ENCODE measurements around the gene MAPKBP1. TPM values are rescaled to one million over a fixed set of nuclear protein-coding genes. Genes with fewer than 3 reads are reported as not detected.

MAPKBP1 gene
- total and polyA plus RNA-seq, 2 of the 4 experiments (the other 2 are of a cell fraction) = 12.5 to 15.3 TPM

DNA sequence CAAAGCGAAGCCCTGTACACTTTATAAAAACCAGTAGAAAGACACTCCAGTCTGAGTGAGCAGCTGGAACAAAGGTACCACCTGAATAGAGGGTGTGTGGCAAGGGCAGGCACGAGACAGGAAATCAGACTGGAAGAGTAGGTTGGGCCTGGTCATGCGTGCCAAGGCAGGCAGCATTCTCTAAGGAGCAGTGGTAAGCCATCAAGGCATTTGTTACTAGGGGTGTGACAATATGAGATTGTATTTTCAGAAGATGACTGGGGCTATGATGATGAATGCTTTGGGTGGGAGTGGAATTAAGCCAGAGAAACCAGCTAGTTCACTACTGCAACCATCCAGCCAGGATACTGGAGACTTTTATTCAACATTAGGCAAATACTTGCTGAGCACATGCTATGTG is 58.6 kb downstream of the MAPKBP1 start:
- no peak for DNase-seq

More for the DNA sequence above, 58.6 kb downstream of the MAPKBP1 start:
- in situ Hi-C loops (cut with MboI; ENCODE audit: low sequenced_read_pairs) (no loop called here), dilution Hi-C loops (cut with HindIII; ENCODE audit: low sequenced_read_pairs, unreplicated experiment) (no loop called here), intact Hi-C loops (cut with micrococcal nuclease) (no loop called here)
- Histone ChIP-seq H3K36me3 (ENCODE audit: control insufficient read depth, insufficient read depth, low read length) (peaks cover 3% of the 10 kb centered on the region), H3K9me3 (ENCODE audit: control insufficient read depth, insufficient read depth, low read length) (no peaks in the 10 kb centered on the region), H2BK15ac (ENCODE audit: low read depth, low read length) (no peak overlapping the region), H2AK9ac (replicated peaks; ENCODE audit: low read depth, low read length, poor library complexity) (no peak overlapping the region), H3K4me1 (ENCODE audit: control insufficient read depth, insufficient read depth, low read length) (no peaks in the 10 kb centered on the region), H3K9ac (ENCODE audit: low read depth, low read length) (no peak overlapping the region), H3K27me3 (ENCODE audit: control insufficient read depth, insufficient read depth, low read length) (no peaks in the 10 kb centered on the region), H4K20me1 (ENCODE audit: insufficient read depth, low read length) (peaks cover 10% of the 10 kb centered on the region), H4K91ac (ENCODE audit: insufficient read depth, low read depth, low read length) (no peak overlapping the region), H3K14ac (replicated peaks; ENCODE audit: low read depth, low read length) (no peak overlapping the region), H4K8ac (ENCODE audit: low read depth in 2 of 2, low read length in 2 of 2) (no peak overlapping the region), H3K56ac (ENCODE audit: extremely low read depth, insufficient read depth, low read length) (no peak overlapping the region), H2BK5ac (ENCODE audit: low read depth, low read length, poor library complexity, severe bottlenecking) (no peak overlapping the region), H2BK20ac (ENCODE audit: low read depth, low read length) (no peak overlapping the region), H3K79me1 (ENCODE audit: low read depth in 1 of 2, low read length in 2 of 2) (peaks cover 17 to 33% of the 10 kb centered on the region in 2 experiments), H3K4me3 (ENCODE audit: insufficient read depth, low read depth, low read length) (no peak overlapping the region), H2AFZ (replicated peaks; ENCODE audit: low read length, poor library complexity) (no peak overlapping the region), H3K9me1 (ENCODE audit: insufficient read depth, low read length) (peaks cover 11% of the 10 kb centered on the region; the same call in 1 of the 2 replicates), H3K4me2 (ENCODE audit: low read depth, low read length) (no peak overlapping the region), H2AK5ac (ENCODE audit: low read depth, low read length) (no peak overlapping the region), H4K5ac (ENCODE audit: low read depth, low read length) (no peak overlapping the region), H3K27ac (ENCODE audit: insufficient read depth, low read length) (no peak overlapping the region), H3K18ac (ENCODE audit: low read depth, low read length) (no peak overlapping the region), H3K23ac (ENCODE audit: low read depth, low read length) (no peak overlapping the region), H3K4ac (ENCODE audit: low read depth, low read length) (no peak overlapping the region), H2BK120ac (ENCODE audit: low read depth, low read length) (no peak overlapping the region)
- BruUV-seq (replicated peaks) = no TSS peak
- 83% methylated on average over 1 of the region's 3 CpGs; no CpG with 5 or more reads in 1 of the 2 experiments for WGBS, 2 experiments (ENCODE audit: extremely low coverage in 2 of 2, insufficient read length in 1 of 2)
- POLR2A ChIA-PET (ENCODE audit: unreplicated experiment) = no interaction called here
- ATAC-seq (ENCODE audit: low read depth) = no peak
- TF ChIP-seq NFE2L2 (IDR thresholded peaks at IDR 0.05; ENCODE audit: low read depth, low read length) (no peak), RFX5 (IDR thresholded peaks at IDR 0.05; ENCODE audit: low read depth, low read length) (no peak), BHLHE40 (IDR thresholded peaks at IDR 0.05; ENCODE audit: low read depth, low read length) (no peak), MAFK (IDR thresholded peaks at IDR 0.05; ENCODE audit: low read depth, low read length) (no peak), CEBPB (IDR thresholded peaks at IDR 0.05; ENCODE audit: low read depth, low read length) (no peak), MXI1 (IDR thresholded peaks at IDR 0.05; ENCODE audit: borderline replicate concordance, low read depth, low read length) (no peak), SMC3 (IDR thresholded peaks at IDR 0.05; ENCODE audit: low read depth, low read length) (no peak), MAZ (IDR thresholded peaks at IDR 0.05; ENCODE audit: borderline replicate concordance, low read depth, low read length) (no peak), ELK1 (IDR thresholded peaks at IDR 0.05; ENCODE audit: borderline replicate concordance, low read depth, low read length) (no peak), RAD21 (IDR thresholded peaks at IDR 0.05; ENCODE audit: low read length) (no peak), CHD1 (IDR thresholded peaks at IDR 0.05; ENCODE audit: low read depth, low read length) (no peak), RCOR1 (IDR thresholded peaks at IDR 0.05; ENCODE audit: insufficient replicate concordance, low read length) (no peak), POLR2A (IDR thresholded peaks at IDR 0.05; ENCODE audit: low read depth, low read length) (no peak), FOS (IDR thresholded peaks at IDR 0.05; ENCODE audit: low read depth, low read length) (no peak)
- TF ChIP-seq, protein P1, sequence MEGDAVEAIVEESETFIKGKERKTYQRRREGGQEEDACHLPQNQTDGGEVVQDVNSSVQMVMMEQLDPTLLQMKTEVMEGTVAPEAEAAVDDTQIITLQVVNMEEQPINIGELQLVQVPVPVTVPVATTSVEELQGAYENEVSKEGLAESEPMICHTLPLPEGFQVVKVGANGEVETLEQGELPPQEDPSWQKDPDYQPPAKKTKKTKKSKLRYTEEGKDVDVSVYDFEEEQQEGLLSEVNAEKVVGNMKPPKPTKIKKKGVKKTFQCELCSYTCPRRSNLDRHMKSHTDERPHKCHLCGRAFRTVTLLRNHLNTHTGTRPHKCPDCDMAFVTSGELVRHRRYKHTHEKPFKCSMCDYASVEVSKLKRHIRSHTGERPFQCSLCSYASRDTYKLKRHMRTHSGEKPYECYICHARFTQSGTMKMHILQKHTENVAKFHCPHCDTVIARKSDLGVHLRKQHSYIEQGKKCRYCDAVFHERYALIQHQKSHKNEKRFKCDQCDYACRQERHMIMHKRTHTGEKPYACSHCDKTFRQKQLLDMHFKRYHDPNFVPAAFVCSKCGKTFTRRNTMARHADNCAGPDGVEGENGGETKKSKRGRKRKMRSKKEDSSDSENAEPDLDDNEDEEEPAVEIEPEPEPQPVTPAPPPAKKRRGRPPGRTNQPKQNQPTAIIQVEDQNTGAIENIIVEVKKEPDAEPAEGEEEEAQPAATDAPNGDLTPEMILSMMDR (conservative IDR thresholded peaks at IDR 0.05; ENCODE audit: low read depth, low read length) = no peak
- TF ChIP-seq, protein P2, sequence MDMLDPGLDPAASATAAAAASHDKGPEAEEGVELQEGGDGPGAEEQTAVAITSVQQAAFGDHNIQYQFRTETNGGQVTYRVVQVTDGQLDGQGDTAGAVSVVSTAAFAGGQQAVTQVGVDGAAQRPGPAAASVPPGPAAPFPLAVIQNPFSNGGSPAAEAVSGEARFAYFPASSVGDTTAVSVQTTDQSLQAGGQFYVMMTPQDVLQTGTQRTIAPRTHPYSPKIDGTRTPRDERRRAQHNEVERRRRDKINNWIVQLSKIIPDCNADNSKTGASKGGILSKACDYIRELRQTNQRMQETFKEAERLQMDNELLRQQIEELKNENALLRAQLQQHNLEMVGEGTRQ (IDR thresholded peaks at IDR 0.05; ENCODE audit: low read depth, low read length) = no peak
- CTCF ChIA-PET = no interaction called here
